ENCODE measurements around the gene YWHAQ. TPM values are rescaled to one million over a fixed set of nuclear protein-coding genes. Genes with fewer than 3 reads are reported as not detected.

YWHAQ gene
- 294 and 424 TPM in 2 replicates for total RNA-seq

GRCh38 chr2:9630736-9631552 lies at the start of gene YWHAQ:
TSS of gene YWHAQ (minus strand) at chr2:9630997. CDS start at chr2:9630452, 545 bp downstream.

GRCh38 chr2:9555297-9556120 lies 75.3 kb downstream of the YWHAQ start, which contains the start of gene ADAM17:
TSS of gene ADAM17 (minus strand) at chr2:9555830. CDS start at chr2:9555605, 225 bp downstream.

Small RNAs within 50 kb of the gene (small RNA-seq; reads per million reads assigned to genes)
- not detected for gene RF00019 (ENCODE audit: low replicate concordance)

Other genes starting within 250 kb of the YWHAQ start
- gene ITGB1BP1, start 207.5 kb downstream of the YWHAQ start, total RNA-seq = 19.9 and 39.7 TPM in 2 replicates
- gene CPSF3, start 207.3 kb downstream of the YWHAQ start, total RNA-seq = 60.6 and 64.1 TPM in 2 replicates
- 48.4 and 54.5 TPM in 2 replicates for gene IAH1, start 156.4 kb downstream of the YWHAQ start, total RNA-seq
- gene ADAM17, start 75.2 kb downstream of the YWHAQ start, total RNA-seq = 42.5 and 148 TPM in 2 replicates
- 25.2 and 36.4 TPM in 2 replicates for gene TAF1B, start 212.5 kb upstream of the YWHAQ start, total RNA-seq